ENCODE results near the gene OPRPN. TPM values are rescaled to one million over a fixed set of nuclear protein-coding genes. Genes with fewer than 3 reads are reported as not detected.

The OPRPN gene, protein sequence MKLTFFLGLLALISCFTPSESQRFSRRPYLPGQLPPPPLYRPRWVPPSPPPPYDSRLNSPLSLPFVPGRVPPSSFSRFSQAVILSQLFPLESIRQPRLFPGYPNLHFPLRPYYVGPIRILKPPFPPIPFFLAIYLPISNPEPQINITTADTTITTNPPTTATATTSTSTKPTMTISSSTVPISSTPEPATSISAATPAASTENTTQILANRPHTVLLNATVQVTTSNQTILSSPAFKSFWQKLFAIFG
- not detected for polyA plus RNA-seq
- long read RNA-seq, donor 1 = 0 reads
- long read RNA-seq, donor 2 = 0 reads
- long read RNA-seq, donor 3 = 0 reads
- long read RNA-seq, donor 4 = 0 reads
- long read RNA-seq, donor 5 = 0 reads
- long read RNA-seq, donor 6 = 0 reads
- long read RNA-seq, donor 7 = 0 reads
- long read RNA-seq, donor 8 = 0 reads
- long read RNA-seq, donor 9 = 0 reads
- long read RNA-seq, donor 10 = 0 reads

DNA sequence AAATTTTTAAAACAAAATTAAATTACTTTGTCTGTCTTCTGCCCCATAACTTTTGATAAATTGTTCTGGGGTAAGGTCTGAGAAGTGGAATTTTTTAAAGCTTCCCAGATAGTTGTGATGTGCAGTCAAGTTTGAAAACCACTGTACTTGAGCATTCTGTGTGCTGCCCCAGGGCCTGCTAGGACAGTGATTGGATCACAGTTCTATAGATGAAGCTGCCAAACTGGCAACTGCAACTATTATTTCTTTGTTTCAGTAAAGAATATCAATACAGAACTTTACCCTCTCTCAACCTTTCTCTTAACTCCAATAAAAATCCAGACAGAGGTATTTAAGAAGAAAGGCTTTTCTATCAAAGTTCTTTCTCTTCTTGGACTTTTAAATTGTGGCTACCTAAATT lies at the start of gene OPRPN:
TSS of gene OPRPN (plus strand) at position 361 of the 400 bp plus-strand sequence. CDS start 1,346 bp downstream, outside the sequence.
- Histone ChIP-seq H3K4me3 (ENCODE audit: low read depth in 1 of 3, low read length in 3 of 3) (no peak within 1 kb of the TSS), H3K27ac (ENCODE audit: low read depth in 1 of 3, low read length in 2 of 3) (no peak within 1 kb of the TSS), H3K36me3 (ENCODE audit: control insufficient read depth in 3 of 3, insufficient read depth in 2 of 3, low read depth in 1 of 3, low read length in 3 of 3) (no peaks in the 10 kb centered on the region), H3K9me3 (ENCODE audit: control insufficient read depth in 2 of 2, insufficient read depth in 1 of 2, low read depth in 1 of 2, low read length in 1 of 2) (no peaks in the 10 kb centered on the region), H3K4me1 (ENCODE audit: control insufficient read depth in 3 of 3, insufficient read depth in 2 of 3, low read depth in 1 of 3, low read length in 2 of 3) (no peaks in the 10 kb centered on the region), H3K27me3 (ENCODE audit: control insufficient read depth in 3 of 3, insufficient read depth in 3 of 3, low read length in 3 of 3) (no peaks in the 10 kb centered on the region)
- FAIRE-seq (no peak), DNase-seq (no peak)

DNA sequence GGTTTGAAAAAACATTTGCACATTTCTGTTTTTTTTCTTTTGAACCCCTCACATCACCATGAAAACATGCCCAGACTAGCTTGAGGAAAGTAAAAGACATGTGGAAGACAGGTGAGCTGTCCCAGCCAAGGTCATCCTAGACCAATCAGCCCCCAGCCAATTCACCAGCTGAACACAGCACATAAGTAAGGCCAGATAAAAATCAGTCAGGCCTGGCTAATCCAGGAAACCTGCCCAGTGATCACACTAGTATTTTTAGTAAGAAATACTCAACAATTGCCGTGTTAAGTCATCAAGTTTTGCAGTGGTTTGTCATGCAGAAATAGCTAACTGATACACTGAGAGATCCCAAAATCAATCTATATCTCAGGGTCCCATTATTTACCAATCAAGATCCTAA lies 41.6 kb upstream of the OPRPN start:
- no peak overlapping the region for H3K27ac ChIP-seq (ENCODE audit: low read depth in 1 of 3, low read length in 2 of 3)
- H3K4me3 ChIP-seq (ENCODE audit: low read depth in 1 of 3, low read length in 3 of 3) = no peak overlapping the region
- FAIRE-seq = no peak
- H3K9me3 ChIP-seq (ENCODE audit: control insufficient read depth in 2 of 2, insufficient read depth in 1 of 2, low read depth in 1 of 2, low read length in 1 of 2) = no peaks in the 10 kb centered on the region
- H3K27me3 ChIP-seq (ENCODE audit: control insufficient read depth in 3 of 3, insufficient read depth in 3 of 3, low read length in 3 of 3) = no peaks in the 10 kb centered on the region
- DNase-seq = no peak
- no peaks in the 10 kb centered on the region for H3K36me3 ChIP-seq (ENCODE audit: control insufficient read depth in 3 of 3, insufficient read depth in 2 of 3, low read depth in 1 of 3, low read length in 3 of 3)
- WGBS, 3 donors = 65 to 74% (median 70%) methylated on average over 1 of the region's 1 CpG
- H3K4me1 ChIP-seq (ENCODE audit: control insufficient read depth in 3 of 3, insufficient read depth in 2 of 3, low read depth in 1 of 3, low read length in 2 of 3) = no peaks in the 10 kb centered on the region

DNA sequence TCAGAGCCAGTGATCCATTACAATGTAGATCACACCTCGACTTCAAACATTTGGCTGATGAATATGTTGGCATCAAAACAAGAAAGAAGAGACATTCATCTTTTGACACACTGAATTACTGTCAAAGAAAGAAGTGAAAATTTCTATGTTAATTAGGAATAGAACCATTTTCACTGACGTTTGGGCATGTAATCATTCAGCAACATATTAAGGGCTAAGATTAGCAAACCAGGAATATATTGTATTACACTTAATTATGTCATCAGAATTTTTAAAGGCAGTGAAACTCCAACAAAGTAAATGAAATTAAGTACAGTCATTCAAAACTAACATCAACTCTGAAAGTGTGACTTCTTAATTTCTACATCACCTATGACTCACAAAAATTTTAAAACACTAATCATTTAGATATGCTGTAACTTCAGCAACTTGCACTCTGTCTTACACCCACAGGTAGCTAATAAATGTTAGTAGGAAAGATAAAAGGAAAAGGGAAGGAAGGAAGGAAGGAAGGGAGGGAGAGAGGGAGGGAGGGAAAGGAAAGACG lies 38.6 kb upstream of the OPRPN start:
- no peaks in the 10 kb centered on the region for H3K27me3 ChIP-seq (ENCODE audit: control insufficient read depth in 3 of 3, insufficient read depth in 3 of 3, low read length in 3 of 3)
- no peaks in the 10 kb centered on the region for H3K4me1 ChIP-seq (ENCODE audit: control insufficient read depth in 3 of 3, insufficient read depth in 2 of 3, low read depth in 1 of 3, low read length in 2 of 3)
- H3K4me3 ChIP-seq (ENCODE audit: low read depth in 1 of 3, low read length in 3 of 3) = no peak overlapping the region
- WGBS, 3 donors = 51 to 74% (median 62%) methylated on average over 3 of the region's 3 CpGs
- H3K27ac ChIP-seq (ENCODE audit: low read depth in 1 of 3, low read length in 2 of 3) = no peak overlapping the region
- no peaks in the 10 kb centered on the region for H3K9me3 ChIP-seq (ENCODE audit: control insufficient read depth in 2 of 2, insufficient read depth in 1 of 2, low read depth in 1 of 2, low read length in 1 of 2)
- no peak for FAIRE-seq
- no peaks in the 10 kb centered on the region for H3K36me3 ChIP-seq (ENCODE audit: control insufficient read depth in 3 of 3, insufficient read depth in 2 of 3, low read depth in 1 of 3, low read length in 3 of 3)
- no peak for DNase-seq

DNA sequence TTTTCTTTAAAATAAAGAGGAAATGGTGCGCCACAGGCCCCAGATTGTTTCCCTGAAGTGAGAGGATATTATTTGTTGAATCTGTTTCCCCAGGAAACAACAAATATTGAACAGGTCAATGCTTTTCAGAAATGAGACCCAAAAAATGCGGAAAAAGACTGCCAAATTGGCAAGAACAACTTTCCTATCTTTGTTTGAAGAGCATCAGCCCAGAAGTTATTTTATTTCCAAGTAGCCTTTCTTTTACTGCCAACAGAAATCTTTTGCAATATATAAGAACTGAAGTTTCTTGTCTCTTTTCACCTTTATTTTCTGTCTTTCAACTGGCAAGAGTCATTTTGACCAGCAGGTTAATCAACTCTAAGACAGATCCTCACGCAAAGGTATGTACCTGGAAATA lies 37.3 kb upstream of the OPRPN start, which contains the start of gene SMR3A:
TSS of gene SMR3A (plus strand) at position 301 of the 400 bp plus-strand sequence. CDS start 1,356 bp downstream, outside the sequence.
- 64 to 90% (median 83%) methylated on average over 3 of the region's 3 CpGs for WGBS, 3 donors
- no peaks in the 10 kb centered on the region for H3K9me3 ChIP-seq (ENCODE audit: control insufficient read depth in 2 of 2, insufficient read depth in 1 of 2, low read depth in 1 of 2, low read length in 1 of 2)
- FAIRE-seq = no peak

DNA sequence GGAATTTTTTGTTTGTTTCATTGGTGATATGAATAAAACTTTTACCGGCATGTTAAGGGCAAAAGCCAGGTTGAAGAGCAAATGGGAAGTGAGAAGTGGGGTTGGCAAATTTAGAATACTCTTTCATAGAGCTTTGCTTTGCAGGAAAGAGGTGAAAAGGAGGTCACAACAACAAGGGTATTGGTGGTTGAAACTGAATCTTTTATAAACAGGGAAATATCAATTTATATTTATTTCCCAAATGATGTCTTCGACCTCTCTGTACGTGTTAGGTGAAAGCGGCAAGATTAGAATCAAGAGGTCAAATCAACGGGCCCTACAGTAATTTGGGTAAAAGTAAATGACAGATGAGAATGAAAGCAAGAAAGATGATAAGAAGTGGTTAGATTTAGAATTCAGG lies 33.7 kb upstream of the OPRPN start:
- Histone ChIP-seq H3K4me1 (ENCODE audit: control insufficient read depth in 3 of 3, insufficient read depth in 2 of 3, low read depth in 1 of 3, low read length in 2 of 3) (no peaks in the 10 kb centered on the region), H3K36me3 (ENCODE audit: control insufficient read depth in 3 of 3, insufficient read depth in 2 of 3, low read depth in 1 of 3, low read length in 3 of 3) (no peaks in the 10 kb centered on the region), H3K27ac (ENCODE audit: low read depth in 1 of 3, low read length in 2 of 3) (no peak overlapping the region), H3K4me3 (ENCODE audit: low read depth in 1 of 3, low read length in 3 of 3) (no peak overlapping the region), H3K9me3 (ENCODE audit: control insufficient read depth in 2 of 2, insufficient read depth in 1 of 2, low read depth in 1 of 2, low read length in 1 of 2) (no peaks in the 10 kb centered on the region), H3K27me3 (ENCODE audit: control insufficient read depth in 3 of 3, insufficient read depth in 3 of 3, low read length in 3 of 3) (no peaks in the 10 kb centered on the region)
- FAIRE-seq = no peak
- 80 to 89% (median 87%) methylated on average over 5 of the region's 5 CpGs for whole genome bisulfite sequencing, 3 donors
- no peak for DNase-seq

More for the DNA sequence above, 37.3 kb upstream of the OPRPN start, which contains the start of gene SMR3A:
- Histone ChIP-seq H3K27me3 (ENCODE audit: control insufficient read depth in 3 of 3, insufficient read depth in 3 of 3, low read length in 3 of 3) (no peaks in the 10 kb centered on the region), H3K4me3 (ENCODE audit: low read depth in 1 of 3, low read length in 3 of 3) (no peak within 1 kb of the TSS), H3K36me3 (ENCODE audit: control insufficient read depth in 3 of 3, insufficient read depth in 2 of 3, low read depth in 1 of 3, low read length in 3 of 3) (no peaks in the 10 kb centered on the region), H3K4me1 (ENCODE audit: control insufficient read depth in 3 of 3, insufficient read depth in 2 of 3, low read depth in 1 of 3, low read length in 2 of 3) (no peaks in the 10 kb centered on the region), H3K27ac (ENCODE audit: low read depth in 1 of 3, low read length in 2 of 3) (no peak within 1 kb of the TSS)
- no peak for DNase-seq

GRCh38 chr4:70365479-70365878 lies 32.3 kb upstream of the OPRPN start:
- no peak overlapping the region for H3K27ac ChIP-seq (ENCODE audit: low read depth in 1 of 3, low read length in 2 of 3)
- FAIRE-seq = no peak
- H3K4me1 ChIP-seq (ENCODE audit: control insufficient read depth in 3 of 3, insufficient read depth in 2 of 3, low read depth in 1 of 3, low read length in 2 of 3) = no peaks in the 10 kb centered on the region
- H3K27me3 ChIP-seq (ENCODE audit: control insufficient read depth in 3 of 3, insufficient read depth in 3 of 3, low read length in 3 of 3) = no peaks in the 10 kb centered on the region
- DNase-seq = no peak
- no peaks in the 10 kb centered on the region for H3K36me3 ChIP-seq (ENCODE audit: control insufficient read depth in 3 of 3, insufficient read depth in 2 of 3, low read depth in 1 of 3, low read length in 3 of 3)
- H3K4me3 ChIP-seq (ENCODE audit: low read depth in 1 of 3, low read length in 3 of 3) = no peak overlapping the region
- H3K9me3 ChIP-seq (ENCODE audit: control insufficient read depth in 2 of 2, insufficient read depth in 1 of 2, low read depth in 1 of 2, low read length in 1 of 2) = no peaks in the 10 kb centered on the region
- WGBS, 3 donors = 47 to 65% (median 51%) methylated on average over 2 of the region's 2 CpGs

- Histone ChIP-seq H3K4me1 (ENCODE audit: control insufficient read depth in 3 of 3, insufficient read depth in 2 of 3, low read depth in 1 of 3, low read length in 2 of 3) (no peaks in the 10 kb centered on the region), H3K4me3 (ENCODE audit: low read depth in 1 of 3, low read length in 3 of 3) (no peak overlapping the region), H3K27ac (ENCODE audit: low read depth in 1 of 3, low read length in 2 of 3) (no peak overlapping the region), H3K36me3 (ENCODE audit: control insufficient read depth in 3 of 3, insufficient read depth in 2 of 3, low read depth in 1 of 3, low read length in 3 of 3) (no peaks in the 10 kb centered on the region), H3K9me3 (ENCODE audit: control insufficient read depth in 2 of 2, insufficient read depth in 1 of 2, low read depth in 1 of 2, low read length in 1 of 2) (no peaks in the 10 kb centered on the region), H3K27me3 (ENCODE audit: control insufficient read depth in 3 of 3, insufficient read depth in 3 of 3, low read length in 3 of 3) (no peaks in the 10 kb centered on the region)
- FAIRE-seq = no peak
- DNase-seq = no peak
- WGBS, 3 donors = 90 to 100% (median 96%) methylated on average over 1 of the region's 1 CpG
Observed at GRCh38 chr4:70367813-70368212, 29.9 kb upstream of the OPRPN start.

DNA sequence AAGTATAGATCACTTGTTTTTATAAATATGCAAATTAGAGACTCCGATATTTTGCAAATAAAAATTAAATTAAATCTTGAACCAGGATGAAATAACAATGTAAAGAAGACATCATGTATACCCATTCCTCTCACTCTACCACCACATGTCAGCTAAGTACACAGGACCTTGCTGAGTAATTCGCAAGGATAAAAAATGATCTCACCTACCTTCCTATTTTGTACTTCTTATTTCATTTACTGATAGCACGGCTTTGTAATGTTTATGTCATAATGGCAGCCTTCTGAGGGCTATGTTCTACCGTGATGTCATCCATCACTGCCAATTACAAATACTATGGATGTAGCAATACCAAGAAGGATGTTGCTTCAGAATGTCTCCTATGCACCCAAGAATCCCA lies 25.8 kb upstream of the OPRPN start:
- Histone ChIP-seq H3K4me1 (ENCODE audit: control insufficient read depth in 3 of 3, insufficient read depth in 2 of 3, low read depth in 1 of 3, low read length in 2 of 3) (no peaks in the 10 kb centered on the region), H3K27ac (ENCODE audit: low read depth in 1 of 3, low read length in 2 of 3) (no peak overlapping the region), H3K27me3 (ENCODE audit: control insufficient read depth in 3 of 3, insufficient read depth in 3 of 3, low read length in 3 of 3) (no peaks in the 10 kb centered on the region), H3K4me3 (ENCODE audit: low read depth in 1 of 3, low read length in 3 of 3) (no peak overlapping the region), H3K9me3 (ENCODE audit: control insufficient read depth in 2 of 2, insufficient read depth in 1 of 2, low read depth in 1 of 2, low read length in 1 of 2) (no peaks in the 10 kb centered on the region), H3K36me3 (ENCODE audit: control insufficient read depth in 3 of 3, insufficient read depth in 2 of 3, low read depth in 1 of 3, low read length in 3 of 3) (no peaks in the 10 kb centered on the region)
- WGBS, 3 donors = 87 to 88% (median 88%) methylated on average over 4 of the region's 4 CpGs
- no peak for DNase-seq
- no peak for FAIRE-seq
